Fibroblast of mammary gland (primary cell): ENCODE measurements around the gene LDB1.
A peak's percentile ranks its signal among the peaks of the same experiment; 100 is the strongest.

ENCODE experiments used
- DNase-seq: peaks from one replicate; pipeline ENCODE4 v3.0.0-alpha.2; 2010; ENCODE audit warnings: low read depth
- H3K4me3 ChIP-seq: 2 replicates; pipeline ENCODE4 v1.5.1; 2011; ENCODE audit warnings: low read depth, mild to moderate bottlenecking, low read length, moderate library complexity; ENCODE audit not compliant: control insufficient read depth
- CTCF ChIP-seq: conservative IDR thresholded peaks from 2 replicates; pipeline ENCODE4 v1.5.1; 2011; ENCODE audit warnings: low read depth, low read length, inconsistent platforms; ENCODE audit not compliant: control insufficient read depth, insufficient read depth

LDB1 gene

GRCh38 chr10:102117391-102118159, 2.6 kb downstream of the LDB1 start:
- H3K4me3 ChIP-seq: no peak overlapping the region
- DNase-seq: peak; percentile 69
- TF ChIP-seq CTCF: peak; percentile 14

GRCh38 chr10:102116656-102117055, 3.5 kb downstream of the LDB1 start:
- TF ChIP-seq CTCF: no peak
- no peak for DNase-seq
- H3K4me3 ChIP-seq: no peak overlapping the region

DNA sequence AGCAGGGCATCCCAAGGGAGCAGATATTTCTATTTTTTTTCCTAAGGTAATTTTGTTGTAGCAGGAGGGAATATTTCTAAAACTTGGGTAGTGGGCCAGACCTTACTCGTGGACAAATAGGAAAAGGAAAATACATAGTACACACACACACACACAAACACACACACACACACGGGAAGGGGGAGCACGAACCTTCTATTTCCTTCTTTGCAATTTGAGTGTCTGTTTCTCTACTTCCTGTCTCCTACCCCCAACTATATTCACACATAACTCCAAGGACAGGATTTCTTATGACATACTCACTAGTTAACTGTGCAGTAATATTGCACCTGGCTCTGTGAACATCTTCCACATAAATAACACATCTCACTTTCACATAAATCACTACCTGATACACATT, 4.4 kb downstream of the LDB1 start:
- no peak for TF ChIP-seq CTCF
- no peak overlapping the region for H3K4me3 ChIP-seq
- no peak for DNase-seq

DNA sequence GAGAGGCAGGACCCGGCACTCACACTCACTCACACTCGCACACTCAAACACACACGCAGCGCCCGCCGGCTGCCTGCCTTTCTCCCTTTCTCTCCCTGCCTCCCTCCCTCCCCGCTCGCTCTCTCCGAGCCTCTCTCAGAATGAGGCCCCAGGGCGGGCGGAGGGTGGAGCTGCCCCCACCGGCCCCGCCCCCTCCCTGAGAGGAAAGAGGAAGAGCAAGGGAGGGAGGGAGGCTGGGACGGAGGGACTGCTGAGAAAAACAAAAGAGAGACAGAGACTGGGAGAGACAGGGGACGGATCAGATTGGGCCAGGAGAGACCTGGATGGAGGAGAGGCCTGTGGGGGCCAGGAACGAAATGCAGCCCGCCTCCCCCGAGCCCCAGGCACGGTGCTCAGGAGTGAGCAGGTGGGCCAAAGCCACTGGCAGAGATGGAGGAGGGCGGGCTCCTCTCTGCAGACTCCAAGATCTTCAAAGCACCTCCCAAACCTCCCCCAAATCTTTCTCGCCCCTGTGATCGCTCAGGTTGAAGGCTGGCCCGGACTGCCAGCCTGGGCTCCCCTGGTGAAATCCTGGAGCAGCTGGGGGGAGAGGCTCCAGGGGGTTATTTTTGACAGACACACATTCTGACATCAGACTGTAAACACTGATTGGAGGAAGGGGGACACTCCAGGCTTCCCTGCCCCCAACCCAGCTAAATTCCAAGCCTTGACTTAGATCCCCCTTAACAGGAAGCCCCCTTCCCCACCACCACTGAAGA, 5.1 kb downstream of the LDB1 start:
- H3K4me3 ChIP-seq: peak overlapping the region; percentile 68
- DNase-seq: peak; percentile 59
- no peak for TF ChIP-seq CTCF

GRCh38 chr10:102113956-102114857, 6.0 kb downstream of the LDB1 start:
- no peak for DNase-seq
- peak overlapping the region; percentile 68 for H3K4me3 ChIP-seq
- TF ChIP-seq CTCF: no peak

GRCh38 chr10:102113261-102113955, 6.8 kb downstream of the LDB1 start:
- no peak for DNase-seq
- no peak for TF ChIP-seq CTCF
- H3K4me3 ChIP-seq: peak overlapping the region; percentile 68
